Right atrium auricular region (tissue), 2 donors: ENCODE results near the gene HES5. TPM values are rescaled to one million over a fixed set of nuclear protein-coding genes. Genes with fewer than 3 reads are reported as not detected.

Source experiments
- DNase-seq: peaks from one replicate; pipeline ENCODE4 v3.0.0-alpha.2; 2019; ENCODE audit warnings: low spot score
- H3K27ac ChIP-seq, 2 donors: fragments of 200-600 bp; sonication (generic); 1 replicate in 1 of 2; 2 replicates in 1 of 2; pipeline ENCODE4 v1.5.1; 2016 to 2019
- H3K27me3 ChIP-seq, 2 donors: fragments of 200-600 bp; sonication (generic); one replicate each; pipeline versions ENCODE4 v1.5.1 to v1.6.0; 2017 to 2019
- H3K36me3 ChIP-seq: fragments of 200-600 bp; sonication (generic); one replicate; pipeline ENCODE4 v1.5.1; 2016
- H3K4me1 ChIP-seq, 2 donors: fragments of 200-600 bp; sonication (generic); one replicate each; pipeline versions ENCODE4 v1.5.1 to v1.6.0; 2017 to 2019
- H3K4me3 ChIP-seq, 2 donors: fragments of 200-600 bp; sonication (generic); 1 replicate in 1 of 2; 2 replicates in 1 of 2; pipeline ENCODE4 v1.5.1; 2017 to 2019; ENCODE audit warnings: mild to moderate bottlenecking in 1 of 2, moderate library complexity in 1 of 2
- H3K9me3 ChIP-seq, 2 donors: fragments of 200-600 bp; sonication (generic); one replicate each; pipeline ENCODE4 v1.5.1; 2019
- CTCF ChIP-seq, 2 donors: fragments of 200-600 bp; sonication (generic); IDR thresholded peaks; one replicate each; pipeline ENCODE4 v1.5.1; 2019; ENCODE audit warnings: antibody characterized with exemption in 2 of 2
- total RNA-seq, 2 donors: library from RNA; depleted of rRNA; stranded (reverse); fragments of >200 nt; gene quantifications; one replicate each; pipeline ENCODE4 v1.1.0, GENCODE V29; 2016

HES5 gene
- total RNA-seq, 2 donors from 2014 or later = not detected

- no peak overlapping the region for H3K27ac ChIP-seq
- TF ChIP-seq CTCF (IDR thresholded peaks at IDR 0.05) = no peak
Observed at GRCh38 chr1:2539312-2539907, 9.3 kb upstream of the HES5 start.

GRCh38 chr1:2538872-2539271 lies 8.8 kb upstream of the HES5 start:
- Histone ChIP-seq H3K4me3 (no peak overlapping the region), H3K36me3 (no peaks in the 10 kb centered on the region), H3K27ac (no peak overlapping the region), H3K4me1 (peaks cover 0 to 26% of the 10 kb centered on the region in 2 donors), H3K27me3 (no peaks in the 10 kb centered on the region), H3K9me3 (no peaks in the 10 kb centered on the region)
- TF ChIP-seq CTCF (IDR thresholded peaks at IDR 0.05) = no peak
- DNase-seq = no peak

More at GRCh38 chr1:2539312-2539907, 9.3 kb upstream of the HES5 start:
- Histone ChIP-seq H3K9me3 (no peaks in the 10 kb centered on the region), H3K4me1 (peaks cover 0 to 29% of the 10 kb centered on the region in 2 donors), H3K36me3 (no peaks in the 10 kb centered on the region), H3K4me3 (no peak overlapping the region), H3K27me3 (no peaks in the 10 kb centered on the region)
- no peak for DNase-seq

DNA sequence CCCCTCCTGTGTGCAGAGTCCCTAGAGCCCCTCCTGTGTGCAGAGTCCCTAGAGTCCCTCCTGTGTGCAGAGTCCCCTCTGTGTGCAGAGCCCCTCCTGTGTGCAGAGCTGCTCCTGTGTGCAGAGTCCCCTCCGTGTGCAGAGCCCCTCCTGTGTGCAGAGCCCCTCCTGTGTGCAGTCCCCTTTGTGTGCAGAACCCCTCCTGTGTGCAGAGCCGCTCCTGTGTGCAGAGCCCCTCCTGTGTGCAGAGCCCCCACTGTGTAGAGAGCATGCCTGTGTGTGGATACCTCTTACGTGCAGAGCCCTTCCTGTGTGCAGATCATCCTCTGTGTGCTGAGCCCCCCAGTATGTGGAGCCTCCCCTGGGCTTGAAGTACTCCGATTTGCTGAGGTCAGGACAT lies 8.3 kb upstream of the HES5 start:
- H3K4me3 ChIP-seq = no peak overlapping the region
- no peak for DNase-seq
- no peaks in the 10 kb centered on the region for H3K27me3 ChIP-seq
- H3K36me3 ChIP-seq = no peaks in the 10 kb centered on the region
- H3K4me1 ChIP-seq = peaks cover 0 to 21% of the 10 kb centered on the region in 2 donors
- no peak overlapping the region for H3K27ac ChIP-seq
- no peaks in the 10 kb centered on the region for H3K9me3 ChIP-seq
- TF ChIP-seq CTCF (IDR thresholded peaks at IDR 0.05) = no peak

GRCh38 chr1:2537784-2538115 lies 7.7 kb upstream of the HES5 start:
- no peak overlapping the region for H3K4me3 ChIP-seq
- H3K9me3 ChIP-seq = no peaks in the 10 kb centered on the region
- no peak for DNase-seq
- no peak overlapping the region for H3K27ac ChIP-seq
- no peak for TF ChIP-seq CTCF (IDR thresholded peaks at IDR 0.05)
- H3K27me3 ChIP-seq = no peaks in the 10 kb centered on the region
- peaks cover 0 to 19% of the 10 kb centered on the region in 2 donors for H3K4me1 ChIP-seq
- H3K36me3 ChIP-seq = no peaks in the 10 kb centered on the region

DNA sequence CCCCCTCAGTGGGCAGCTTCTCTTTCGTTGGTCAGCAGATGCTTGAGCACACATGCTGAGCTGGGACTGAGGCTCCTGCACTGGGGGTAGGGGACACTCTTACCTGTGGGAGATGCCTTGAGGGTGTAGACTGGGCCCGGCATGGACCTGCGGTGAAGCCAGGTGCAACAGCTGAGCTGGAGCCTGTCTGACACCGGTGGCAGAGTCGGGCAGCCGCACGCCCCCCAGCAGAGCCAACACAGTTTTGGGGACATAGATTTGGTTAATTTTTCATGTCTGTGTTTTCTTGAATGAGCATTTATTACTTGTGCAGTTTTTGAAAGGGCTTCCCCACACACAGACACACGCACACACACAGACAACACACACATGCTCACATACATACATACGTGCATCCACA lies 5.9 kb upstream of the HES5 start:
- Histone ChIP-seq H3K4me1 (peaks cover 0 to 22% of the 10 kb centered on the region in 2 donors), H3K4me3 (no peak overlapping the region), H3K27me3 (no peaks in the 10 kb centered on the region), H3K36me3 (no peaks in the 10 kb centered on the region), H3K9me3 (no peaks in the 10 kb centered on the region), H3K27ac (no peak overlapping the region)
- no peak for TF ChIP-seq CTCF (IDR thresholded peaks at IDR 0.05)
- no peak for DNase-seq

- no peaks in the 10 kb centered on the region for H3K27me3 ChIP-seq
- no peaks in the 10 kb centered on the region for H3K36me3 ChIP-seq
- H3K4me1 ChIP-seq = peaks cover 0 to 22% of the 10 kb centered on the region in 2 donors
- no peak for DNase-seq
- H3K27ac ChIP-seq = no peak overlapping the region
- no peak for TF ChIP-seq CTCF (IDR thresholded peaks at IDR 0.05)
- no peak overlapping the region for H3K4me3 ChIP-seq
- H3K9me3 ChIP-seq = no peaks in the 10 kb centered on the region
Observed at GRCh38 chr1:2535455-2535854, 5.4 kb upstream of the HES5 start.
